K562 (cell line): Measurements from ENCODE around the gene GNAL. TPM values are rescaled to one million over a fixed set of nuclear protein-coding genes. Genes with fewer than 3 reads are reported as not detected.

Experiments
- ATAC-seq: fragments of 200-7000 bp; cut with Tn5 transposase; 3 replicates; pipeline ENCODE4 v1.9.1; 2020; ENCODE audit warnings: moderate library complexity
- Bru-seq: library from RNA; stranded (reverse); fragments of 400-500 nt; gene quantifications from one replicate; lab custom pipeline; 2021; lab: Mats Ljungman, UMichigan
- BruChase-seq, 2 experiments: library from RNA; stranded (reverse); fragments of 400-500 nt; gene quantifications; one replicate each; lab custom pipeline; 2021; lab: Mats Ljungman, UMichigan
- BruUV-seq: library from RNA; stranded (reverse); fragments of 400-500 nt; replicated peaks from 2 replicates; lab custom pipeline; 2021; lab: Mats Ljungman, UMichigan
- CTCF ChIA-PET: fragments of 300-600 bp; formaldehyde crosslinking; extraction: SDS; loops from one replicate; lab custom pipeline; 2021; ENCODE audit warnings: low intra/inter-chr PET ratio; lab: Yijun Ruan, JAX
- POLR2A ChIA-PET: fragments of 300-600, 350-650 bp; sonication (Branson Sonifier 250); formaldehyde crosslinking; extraction: SDS; loops from one replicate; lab custom pipeline; 2021; ENCODE audit warnings: antibody characterized with exemption, inconsistent platforms; lab: Yijun Ruan, JAX
- DNase-seq, 4 experiments: peaks; one replicate each; pipeline versions ENCODE4 v3.0.0 to v3.0.0-alpha.2; 2011 to 2018; ENCODE audit warnings: low spot score in 3 of 4, mixed read lengths in 3 of 4; ENCODE audit errors: extremely low read depth in 1 of 4
- FAIRE-seq: peaks from 2 replicates; lab custom pipeline; 2011; peaks lifted over from hg19 to GRCh38; lab: Jason Lieb, UNC
- H2AFZ ChIP-seq: 2 replicates; pipeline ENCODE4 v1.6.0; 2011; ENCODE audit warnings: low read depth, low read length, control low read depth, inconsistent platforms
- H3K27ac ChIP-seq: fragments of 200-600 bp; 3 replicates; pipeline ENCODE4 v1.8.0; 2011; ENCODE audit warnings: low read depth, mild to moderate bottlenecking, control low read depth, inconsistent platforms, low read length, moderate library complexity, mixed read lengths; ENCODE audit errors: extremely low read depth
- H3K27me3 ChIP-seq, 2 experiments: fragments of 300-600 bp in 1 of 2; 2 replicates in 1 of 2; 3 replicates in 1 of 2; pipeline versions ENCODE4 v1.6.0 to v1.8.0; 2011; ENCODE audit warnings: inconsistent platforms in 2 of 2, low read length in 2 of 2, mild to moderate bottlenecking in 1 of 2, mixed read lengths in 1 of 2, moderate library complexity in 1 of 2; ENCODE audit not compliant: control insufficient read depth in 2 of 2, insufficient read depth in 2 of 2
- H3K36me3 ChIP-seq: fragments of 300-600 bp; 3 replicates; pipeline ENCODE4 v1.8.0; 2011; ENCODE audit warnings: mild to moderate bottlenecking, low read length, inconsistent platforms; ENCODE audit not compliant: control insufficient read depth, insufficient read depth
- H3K4me1 ChIP-seq, 2 experiments: fragments of 200-600 bp in 1 of 2; replicated peaks in 1 of 2; 2 replicates in 1 of 2; 3 replicates in 1 of 2; pipeline versions ENCODE4 v1.5.1 to v1.8.0; 2011; ENCODE audit warnings: inconsistent platforms in 2 of 2, low read length in 2 of 2, mild to moderate bottlenecking in 1 of 2, mixed read lengths in 1 of 2, moderate library complexity in 1 of 2; ENCODE audit not compliant: control insufficient read depth in 2 of 2, insufficient read depth in 2 of 2
- H3K4me2 ChIP-seq: 2 replicates; pipeline ENCODE4 v1.6.1; 2011; ENCODE audit warnings: low read length, control low read depth, inconsistent platforms, mixed read lengths; ENCODE audit not compliant: insufficient read depth
- H3K4me3 ChIP-seq: fragments of 200-600 bp; sonication (generic), shearing (Covaris generic); 2 replicates; pipeline ENCODE4 v1.5.1; 2016; ENCODE audit warnings: control low read depth, inconsistent platforms
- H3K79me2 ChIP-seq: fragments of 200-600 bp; 3 replicates; pipeline ENCODE4 v1.8.0; 2011; ENCODE audit warnings: low read length, inconsistent platforms; ENCODE audit not compliant: control insufficient read depth, insufficient read depth
- H3K9ac ChIP-seq, 2 experiments: 2 replicates each; pipeline versions ENCODE4 v1.6.0 to v1.6.1; 2011; ENCODE audit warnings: low read depth in 2 of 2, low read length in 2 of 2, control low read depth in 1 of 2, inconsistent platforms in 1 of 2, mild to moderate bottlenecking in 1 of 2, mixed read lengths in 1 of 2; ENCODE audit not compliant: insufficient read depth in 1 of 2
- H3K9me1 ChIP-seq: one replicate; pipeline ENCODE4 v1.6.0; 2011; ENCODE audit warnings: inconsistent platforms, mild to moderate bottlenecking, low read length, moderate library complexity; ENCODE audit not compliant: control insufficient read depth, insufficient read depth
- H3K9me3 ChIP-seq: replicated peaks from 2 replicates; pipeline ENCODE4 v1.5.1; 2011; ENCODE audit warnings: low read depth, low read length, inconsistent platforms; ENCODE audit not compliant: control insufficient read depth, insufficient read depth
- H4K20me1 ChIP-seq: replicated peaks from 2 replicates; pipeline ENCODE4 v1.6.1; 2011; ENCODE audit warnings: low read length, inconsistent platforms, mixed read lengths; ENCODE audit not compliant: control insufficient read depth, insufficient read depth
- ARNT ChIP-seq, 2 experiments: fragments of 450-650 bp; IDR thresholded peaks; 2 replicates each; pipeline ENCODE4 v1.6.1; 2016; ENCODE audit warnings: mild to moderate bottlenecking in 1 of 2
- CXXC5 ChIP-seq: fragments of 250-450 bp; sonication (Bioruptor Pico); IDR thresholded peaks from 2 replicates; pipeline ENCODE4 v1.8.0; 2022; ENCODE audit warnings: inconsistent platforms, mild to moderate bottlenecking, moderate library complexity
- EZH2 ChIP-seq: IDR thresholded peaks from 2 replicates; pipeline ENCODE4 v1.6.1; 2012; ENCODE audit warnings: low read depth, mild to moderate bottlenecking, inconsistent platforms, low read length, borderline replicate concordance
- HDAC2 ChIP-seq: fragments of 450-650 bp; IDR thresholded peaks from 2 replicates; pipeline ENCODE4 v1.6.1; 2016; ENCODE audit warnings: mild to moderate bottlenecking
- HDAC8 ChIP-seq: fragments of 450-650 bp; IDR thresholded peaks from 2 replicates; pipeline ENCODE4 v1.6.1; 2016; ENCODE audit warnings: mild to moderate bottlenecking, missing genetic modification characterization, moderate library complexity, missing compliant biosample characterization
- MAFK ChIP-seq: IDR thresholded peaks from 2 replicates; pipeline ENCODE4 v1.6.1; 2011; ENCODE audit warnings: low read length, improper control_type of control experiment
- RCOR1 ChIP-seq, 2 experiments: IDR thresholded peaks; 2 replicates each; pipeline ENCODE4 v1.6.1; 2012; ENCODE audit warnings: low read depth in 2 of 2, low read length in 2 of 2, borderline replicate concordance in 1 of 2, improper control_type of control experiment in 1 of 2
- YY1 ChIP-seq, 3 experiments: IDR thresholded peaks; 2 replicates each; pipeline ENCODE4 v1.6.1; 2011; ENCODE audit warnings: low read length in 2 of 3, mild to moderate bottlenecking in 2 of 3, moderate library complexity in 2 of 3, borderline replicate concordance in 1 of 3, control low read depth in 1 of 3, low read depth in 1 of 3; ENCODE audit not compliant: insufficient read depth in 3 of 3, insufficient replicate concordance in 2 of 3, control insufficient read depth in 1 of 3, insufficient read length in 1 of 3; ENCODE audit errors: extremely low read depth in 1 of 3
- ZNF699 ChIP-seq: fragments of 250-450 bp; sonication (Bioruptor Pico); IDR thresholded peaks from 2 replicates; pipeline ENCODE4 v1.8.0; 2021; ENCODE audit warnings: mild to moderate bottlenecking, moderate library complexity; ENCODE audit not compliant: insufficient replicate concordance
- WGBS: fragments of 100-300 bp; shearing (Covaris generic); methylation state at CpG from one replicate; pipeline ENCODE4 v1.1.6; 2016; ENCODE audit warnings: low coverage, mixed read lengths; ENCODE audit not compliant: insufficient coverage; ENCODE audit errors: missing lambda C conversion rate; 5-methylcytosine and 5-hydroxymethylcytosine counted together
- in situ Hi-C: fragments of 300-500 bp; cut with MboI; formaldehyde crosslinking; loops from 4 replicates; pipeline ENCODE4 v1.15.0; 2018; ENCODE audit warnings: inconsistent platforms, mixed read lengths
- intact Hi-C: fragments of 100-400 bp; cut with micrococcal nuclease; formaldehyde crosslinking; loops from 2 replicates; pipeline ENCODE4 v1.14.2; 2022
- long read RNA-seq, 3 experiments: library from polyadenylated mRNA in 2 of 3; library from RNA in 1 of 3; unstranded in 2 of 3; stranded (forward) in 1 of 3; transcript quantifications; one replicate each; pipeline ENCODE4 v2.0.0, GENCODE V29; 2019 to 2022
- polyA minus RNA-seq, 3 experiments: library from RNA; depleted of rRNA, polyadenylated mRNA; stranded (reverse); fragments of >200 nt; gene quantifications; 2 replicates each; pipeline ENCODE4 v1.2.3, GENCODE V29; 2011
- polyA plus RNA-seq, 8 experiments: library from polyadenylated mRNA; depleted of rRNA in 4 of 8; stranded (reverse) in 5 of 8; unstranded in 3 of 8; fragments of >200 nt; fragmentation: Nextera tagmentation in 2 of 8; fragmentation: Illumina TruSeq in 1 of 8; extraction: Ambion mirVana in 2 of 8; extraction: Trizol in 1 of 8; gene quantifications; 2 replicates each; pipeline versions ENCODE4 v1.2.1 to v1.2.3, GENCODE V29; 2011 to 2014; ENCODE audit warnings: inconsistent platforms in 1 of 8, missing spikeins in 1 of 8
- total RNA-seq, 7 experiments: library from RNA; depleted of rRNA in 6 of 7; stranded (reverse); fragments of >200 nt in 6 of 7; fragmentation: Illumina TruSeq in 2 of 7; extraction: Trizol in 2 of 7; gene quantifications; 2 replicates each; pipeline versions ENCODE4 v1.2.1 to v1.2.3, GENCODE V29; 2011 to 2021; ENCODE audit warnings: low replicate concordance in 1 of 7
- TF ChIP-seq, protein P1 (sequence below): fragments of 450-650 bp; formaldehyde crosslinking; IDR thresholded peaks from 2 replicates; pipeline ENCODE4 v1.4.0; 2020; ENCODE audit warnings: mild to moderate bottlenecking, moderate library complexity
- TF ChIP-seq, protein P2 (sequence below): sonication (generic); formaldehyde crosslinking; IDR thresholded peaks from 2 replicates; pipeline ENCODE4 v1.8.1; 2023; ENCODE audit warnings: mild to moderate bottlenecking, missing genetic modification reagents, moderate library complexity

GNAL gene
- 0.42 TPM in 1 of 2 replicates, not detected in the other for total RNA-seq (2011; cell fraction: chromatin; rRNA removed; ENCODE audit: low replicate concordance)
- 0.39 TPM in 1 of 2 replicates, not detected in the other for total RNA-seq (2011; cell fraction: nucleolus; rRNA removed)
- 0.29 TPM in 1 of 2 replicates, not detected in the other for total RNA-seq (2011; cell fraction: nucleoplasm; rRNA removed)
- total RNA-seq (2014; rRNA removed) (not detected in 2 replicates), total RNA-seq (2014; rRNA removed; fragmentation: Illumina TruSeq; extraction: Trizol) (under 0.01 TPM in 1 of 2 replicates, not detected in the other), total RNA-seq (2015; rRNA removed; fragmentation: Illumina TruSeq; extraction: Trizol) (not detected in 2 replicates), total RNA-seq (2021) (0.04 TPM in 1 of 2 replicates, not detected in the other), polyA plus RNA-seq (2011; rRNA removed) (0.01 and 0.10 TPM in 2 replicates), polyA plus RNA-seq (2014; fragmentation: Illumina TruSeq; extraction: Trizol) (not detected in 2 replicates), polyA plus RNA-seq (2014; fragmentation: Nextera tagmentation; extraction: Ambion mirVana) (under 1 TPM; 0.01 TPM), polyA plus RNA-seq (2014; rRNA removed) (not detected in 2 replicates), polyA minus RNA-seq (2011; rRNA and poly(A)+ RNA removed) (0.03 and 0.14 TPM in 2 replicates), Bru-seq, nascent RNA (percentile 29 among the genes with signal in this experiment), BruChase-seq, experiment 1, labeled RNA remaining after a 2-hour chase (percentile 12 among the genes with signal in this experiment), BruChase-seq, experiment 2, labeled RNA remaining after a 6-hour chase (percentile 12 among the genes with signal in this experiment)
- polyA plus RNA-seq (2011; cell fraction: cytosol; rRNA removed) = 0.06 TPM in 1 of 2 replicates, not detected in the other
- not detected in 2 replicates for polyA plus RNA-seq (2011; cell fraction: nucleus; rRNA removed)
- 0.10 and 0.15 TPM in 2 replicates for polyA plus RNA-seq (2012)
- polyA minus RNA-seq (2011; cell fraction: cytosol; rRNA and poly(A)+ RNA removed) = 1.4 TPM in 1 of 2 replicates, not detected in the other
- not detected in 2 replicates for polyA minus RNA-seq (2011; cell fraction: nucleus; rRNA and poly(A)+ RNA removed)
- long read RNA-seq, experiment 1 = 0 reads
- long read RNA-seq, experiment 2 = 0 reads
- long read RNA-seq, experiment 3 = 0 reads

DNA sequence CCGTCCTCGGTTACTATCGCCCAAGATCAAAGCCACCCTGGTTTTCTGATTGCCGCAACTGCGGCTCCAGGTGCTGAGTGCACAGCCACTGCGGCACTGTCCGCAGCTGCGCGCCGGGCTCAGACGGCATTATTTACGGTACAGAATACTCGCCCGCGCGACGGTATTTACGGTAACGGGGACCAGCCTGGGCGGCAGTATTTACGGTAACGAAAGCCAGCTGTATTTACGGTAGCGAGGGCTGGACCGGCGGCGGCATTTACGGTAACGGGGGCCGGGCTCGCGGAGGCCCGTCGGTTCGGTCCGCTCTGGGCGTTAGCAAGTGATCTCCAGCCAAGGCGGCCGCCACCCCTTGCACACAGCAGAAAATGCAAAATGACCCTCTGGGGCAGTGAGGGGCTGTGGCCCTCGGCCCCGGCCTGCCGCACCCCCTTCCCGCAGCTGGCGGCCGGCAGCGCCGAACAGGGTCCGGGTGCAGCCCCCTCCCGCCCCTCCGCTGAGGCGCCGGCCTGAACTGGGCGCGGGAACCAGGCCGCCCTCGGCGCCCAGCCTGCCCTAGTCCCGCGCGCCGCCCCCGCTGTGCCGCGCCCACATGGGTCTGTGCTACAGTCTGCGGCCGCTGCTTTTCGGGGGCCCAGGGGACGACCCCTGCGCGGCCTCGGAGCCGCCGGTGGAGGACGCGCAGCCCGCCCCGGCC is at the start of gene GNAL:
Gene GNAL (plus strand): TSS at position 293 of the 697 bp plus-strand sequence. CDS start 300 bp downstream, at position 593.
- H2AFZ ChIP-seq = 0 out of 2 replicates have a peak within 1 kb of the TSS, but pooled peaks have one; percentile 16
- no peaks in the 10 kb centered on the region for H4K20me1 ChIP-seq
- no peak within 1 kb of the TSS for H3K4me3 ChIP-seq
- H3K9ac ChIP-seq = no peak within 1 kb of the TSS
- POLR2A ChIA-PET = no interaction called here
- intact Hi-C loops = no loop called here
- WGBS = 8% methylated on average over 58 of the region's 77 CpGs
- peak; percentile 93 for ATAC-seq
- in situ Hi-C loops = no loop called here
- FAIRE-seq = no peak
- BruUV-seq = no TSS peak
- DNase-seq = peak; percentile 51 to 65 (median 58)
- no peaks in the 10 kb centered on the region for H3K36me3 ChIP-seq
- H3K9me3 ChIP-seq = no peaks in the 10 kb centered on the region; the same call in 1 of the 2 replicates
- no peak within 1 kb of the TSS for H3K27ac ChIP-seq
- H3K27me3 ChIP-seq = peaks cover 16 to 25% of the 10 kb centered on the region in 2 experiments; a peak in 4 of 5 replicates
- H3K79me2 ChIP-seq = no peaks in the 10 kb centered on the region
- CTCF ChIA-PET = no interaction called here
- no peak within 1 kb of the TSS; the same call in 1 of the 2 replicates for H3K4me2 ChIP-seq
- H3K4me1 ChIP-seq = peaks cover 0 to 13% of the 10 kb centered on the region in 2 experiments; a peak in 2 of 5 replicates
- no peaks in the 10 kb centered on the region for H3K9me1 ChIP-seq
- peak; percentile 93 for TF ChIP-seq MAFK
- peak in 2 of 3 experiments; percentile 84 to 86 for TF ChIP-seq YY1 (IDR thresholded peaks at IDR 0.05; ENCODE audit: borderline replicate concordance in 1 of 3, control insufficient read depth in 1 of 3, extremely low read depth in 1 of 3, insufficient read depth in 3 of 3, insufficient read length in 1 of 3, insufficient replicate concordance in 2 of 3, low read depth in 1 of 3, low read length in 2 of 3)
- TF ChIP-seq RCOR1 (IDR thresholded peaks at IDR 0.05; ENCODE audit: borderline replicate concordance in 1 of 2, low read depth in 2 of 2, low read length in 2 of 2) = 0 out of 4 replicates have a peak, but pooled peaks of 1 of the 2 experiments have one; percentile 26
- TF ChIP-seq CXXC5 (CRISPR knock-in tag) = 0 out of 2 replicates have a peak, but pooled peaks have one; percentile 18
- TF ChIP-seq HDAC2 = no peak
- TF ChIP-seq, protein P1, sequence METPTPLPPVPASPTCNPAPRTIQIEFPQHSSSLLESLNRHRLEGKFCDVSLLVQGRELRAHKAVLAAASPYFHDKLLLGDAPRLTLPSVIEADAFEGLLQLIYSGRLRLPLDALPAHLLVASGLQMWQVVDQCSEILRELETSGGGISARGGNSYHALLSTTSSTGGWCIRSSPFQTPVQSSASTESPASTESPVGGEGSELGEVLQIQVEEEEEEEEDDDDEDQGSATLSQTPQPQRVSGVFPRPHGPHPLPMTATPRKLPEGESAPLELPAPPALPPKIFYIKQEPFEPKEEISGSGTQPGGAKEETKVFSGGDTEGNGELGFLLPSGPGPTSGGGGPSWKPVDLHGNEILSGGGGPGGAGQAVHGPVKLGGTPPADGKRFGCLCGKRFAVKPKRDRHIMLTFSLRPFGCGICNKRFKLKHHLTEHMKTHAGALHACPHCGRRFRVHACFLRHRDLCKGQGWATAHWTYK = no peak
- TF ChIP-seq ZNF699 = no peak
- peak in 1 of 2 experiments; percentile 98; a peak in 2 of 4 replicates for TF ChIP-seq ARNT (IDR thresholded peaks at IDR 0.05)
- TF ChIP-seq, protein P2, sequence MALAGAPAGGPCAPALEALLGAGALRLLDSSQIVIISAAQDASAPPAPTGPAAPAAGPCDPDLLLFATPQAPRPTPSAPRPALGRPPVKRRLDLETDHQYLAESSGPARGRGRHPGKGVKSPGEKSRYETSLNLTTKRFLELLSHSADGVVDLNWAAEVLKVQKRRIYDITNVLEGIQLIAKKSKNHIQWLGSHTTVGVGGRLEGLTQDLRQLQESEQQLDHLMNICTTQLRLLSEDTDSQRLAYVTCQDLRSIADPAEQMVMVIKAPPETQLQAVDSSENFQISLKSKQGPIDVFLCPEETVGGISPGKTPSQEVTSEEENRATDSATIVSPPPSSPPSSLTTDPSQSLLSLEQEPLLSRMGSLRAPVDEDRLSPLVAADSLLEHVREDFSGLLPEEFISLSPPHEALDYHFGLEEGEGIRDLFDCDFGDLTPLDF (CRISPR knock-in tag) = no peak
- TF ChIP-seq EZH2 = peak; percentile 64; the same call in 1 of the 2 replicates
- no peak for TF ChIP-seq HDAC8
